HepG2 (cell line): ENCODE data around the gene NUBP2. TPM values are rescaled to one million over a fixed set of nuclear protein-coding genes. Genes with fewer than 3 reads are reported as not detected.
A peak's percentile ranks its signal among the peaks of the same experiment; 100 is the strongest.

Experiments used
- CEBPZ ChIP-seq: IDR thresholded peaks from 2 replicates; pipeline ENCODE4 v1.6.1; 2012; ENCODE audit warnings: low read length, improper control_type of control experiment
- FOXA3 ChIP-seq: IDR thresholded peaks from 2 replicates; pipeline ENCODE4 v1.6.1; 2016; ENCODE audit warnings: missing genetic modification reagents, missing compliant biosample characterization
- FOXP4 ChIP-seq: sonication (generic); formaldehyde crosslinking; IDR thresholded peaks from 2 replicates; pipeline ENCODE4 v1.4.0; 2020; ENCODE audit warnings: missing genetic modification reagents
- IKZF4 ChIP-seq: sonication (generic); formaldehyde crosslinking; IDR thresholded peaks from 2 replicates; pipeline ENCODE4 v1.5.1; 2020; ENCODE audit warnings: borderline replicate concordance, mild to moderate bottlenecking, low read depth, missing genetic modification reagents; ENCODE audit errors: not compliant biosample characterization
- JDP2 ChIP-seq: sonication (generic); formaldehyde crosslinking; IDR thresholded peaks from 2 replicates; pipeline ENCODE4 v1.8.1; 2022; ENCODE audit warnings: missing genetic modification reagents, borderline replicate concordance
- MAF1 ChIP-seq: sonication (generic); formaldehyde crosslinking; IDR thresholded peaks from 2 replicates; pipeline ENCODE4 v1.5.0; 2020; ENCODE audit warnings: missing genetic modification reagents, borderline replicate concordance
- MLX ChIP-seq: IDR thresholded peaks from 2 replicates; pipeline ENCODE4 v1.6.1; 2016
- PLRG1 ChIP-seq: fragments of 450-650 bp; conservative IDR thresholded peaks from 2 replicates; pipeline ENCODE4 v1.6.1; 2016
- SIN3B ChIP-seq: fragments of 150-350 bp; IDR thresholded peaks from 2 replicates; pipeline ENCODE4 v1.6.1; 2014; ENCODE audit warnings: low read length
- SMARCC2 ChIP-seq: fragments of 450-650 bp; IDR thresholded peaks from 2 replicates; pipeline ENCODE4 v1.6.1; 2017; ENCODE audit warnings: antibody characterized with exemption, mild to moderate bottlenecking
- SP2 ChIP-seq: sonication (generic); formaldehyde crosslinking; IDR thresholded peaks from 2 replicates; pipeline ENCODE4 v1.5.1; 2020; ENCODE audit warnings: mild to moderate bottlenecking, missing genetic modification reagents
- SRY ChIP-seq: sonication (generic); formaldehyde crosslinking; IDR thresholded peaks from 2 replicates; pipeline ENCODE4 v1.8.0; 2022; ENCODE audit warnings: mild to moderate bottlenecking, missing genetic modification reagents
- TFDP2 ChIP-seq: sonication (generic); formaldehyde crosslinking; IDR thresholded peaks from 2 replicates; pipeline ENCODE4 v1.4.0; 2020; ENCODE audit warnings: missing genetic modification reagents
- ZNF136 ChIP-seq: sonication (generic); formaldehyde crosslinking; IDR thresholded peaks from 2 replicates; pipeline ENCODE4 v1.8.1; 2022; ENCODE audit warnings: low read depth, mild to moderate bottlenecking, moderate library complexity, missing genetic modification reagents
- ZNF275 ChIP-seq: sonication (generic); formaldehyde crosslinking; IDR thresholded peaks from 2 replicates; pipeline ENCODE4 v1.8.0; 2022; ENCODE audit warnings: missing genetic modification reagents, mild to moderate bottlenecking, inconsistent platforms, borderline replicate concordance
- ZNF784 ChIP-seq: sonication (generic); formaldehyde crosslinking; IDR thresholded peaks from 2 replicates; pipeline ENCODE4 v1.5.1; 2020; ENCODE audit warnings: missing genetic modification reagents, mild to moderate bottlenecking, borderline replicate concordance
- ZNF841 ChIP-seq: sonication (generic); formaldehyde crosslinking; IDR thresholded peaks from 2 replicates; pipeline ENCODE4 v1.8.1; 2023; ENCODE audit warnings: missing genetic modification reagents, borderline replicate concordance
- ZNF878 ChIP-seq: sonication (generic); formaldehyde crosslinking; IDR thresholded peaks from 2 replicates; pipeline ENCODE4 v1.8.1; 2023; ENCODE audit warnings: mild to moderate bottlenecking, missing genetic modification reagents, moderate library complexity
- ZSCAN22 ChIP-seq: sonication (generic); formaldehyde crosslinking; IDR thresholded peaks from 2 replicates; pipeline ENCODE4 v1.4.0; 2020; ENCODE audit warnings: mild to moderate bottlenecking, missing genetic modification reagents
- polyA plus RNA-seq, 8 experiments: library from polyadenylated mRNA; depleted of rRNA in 3 of 8; stranded (reverse) in 7 of 8; unstranded in 1 of 8; fragments of >200 nt; fragmentation: Illumina TruSeq in 4 of 8; extraction: Trizol in 4 of 8; gene quantifications; 2 replicates each; pipeline versions ENCODE4 v1.2.1 to v1.2.3, GENCODE V29; 2011 to 2016; ENCODE audit warnings: low read depth in 4 of 8, missing spikeins in 1 of 8, mixed read lengths in 1 of 8; ENCODE audit not compliant: insufficient read depth in 1 of 8
- total RNA-seq, 5 experiments: library from RNA; depleted of rRNA; stranded (reverse); fragments of >200 nt; fragmentation: Illumina TruSeq; extraction: Trizol; gene quantifications; 2 replicates each; pipeline ENCODE4 v1.2.3, GENCODE V29; 2016; ENCODE audit warnings: low read depth in 1 of 5

Gene NUBP2
- total and polyA plus RNA-seq, 2 of the 13 experiments (the other 11 are each of a cell fraction or from before 2014, with no cell fraction given), result 25.7 to 61.5 TPM

GRCh38 chr16:1772908-1773702 lies 9.7 kb upstream of the NUBP2 start, which contains the start of gene MRPS34 (continued):
- no peak for TF ChIP-seq CEBPZ
- peak; percentile 75 for TF ChIP-seq SP2 (CRISPR knock-in tag)
- no peak for TF ChIP-seq PLRG1
- no peak; the same call in 1 of the 2 replicates for TF ChIP-seq SRY (CRISPR knock-in tag)
- TF ChIP-seq ZNF784, result peak; percentile 67; the same call in 1 of the 2 replicates
- peak; percentile 34; the same call in 1 of the 2 replicates for TF ChIP-seq ZNF136
- no peak for TF ChIP-seq ZNF841 (CRISPR knock-in tag)
- peak; percentile 64 for TF ChIP-seq ZNF275 (CRISPR knock-in tag)
- no peak for TF ChIP-seq ZSCAN22 (CRISPR knock-in tag)
- peak; percentile 81; the same call in 1 of the 2 replicates for TF ChIP-seq TFDP2 (CRISPR knock-in tag)
- peak; percentile 51 for TF ChIP-seq FOXA3
- TF ChIP-seq SMARCC2, result no peak
- no peak for TF ChIP-seq JDP2
- 0 out of 2 replicates have a peak, but pooled peaks have one; percentile 17 for TF ChIP-seq FOXP4 (CRISPR knock-in tag)
- TF ChIP-seq MAF1 (CRISPR knock-in tag), result no peak; the same call in 1 of the 2 replicates
- peak; percentile 6; the same call in 1 of the 2 replicates for TF ChIP-seq ZNF878 (CRISPR knock-in tag)
- peak; percentile 81 for TF ChIP-seq SIN3B
- peak; percentile 44 for TF ChIP-seq IKZF4 (CRISPR knock-in tag)
- peak; percentile 40; the same call in 1 of the 2 replicates for TF ChIP-seq MLX
